Right atrium auricular region (tissue), 2 donors: ENCODE results near the gene CSGALNACT2. TPM values are rescaled to one million over a fixed set of nuclear protein-coding genes. Genes with fewer than 3 reads are reported as not detected.

Experiments used
- DNase-seq: peaks from one replicate; pipeline ENCODE4 v3.0.0-alpha.2; 2019; ENCODE audit warnings: low spot score
- H3K27ac ChIP-seq, 2 donors: fragments of 200-600 bp; sonication (generic); 1 replicate in 1 of 2; 2 replicates in 1 of 2; pipeline ENCODE4 v1.5.1; 2016 to 2019
- H3K27me3 ChIP-seq, 2 donors: fragments of 200-600 bp; sonication (generic); one replicate each; pipeline versions ENCODE4 v1.5.1 to v1.6.0; 2017 to 2019
- H3K36me3 ChIP-seq: fragments of 200-600 bp; sonication (generic); one replicate; pipeline ENCODE4 v1.5.1; 2016
- H3K4me1 ChIP-seq, 2 donors: fragments of 200-600 bp; sonication (generic); one replicate each; pipeline versions ENCODE4 v1.5.1 to v1.6.0; 2017 to 2019
- H3K4me3 ChIP-seq, 2 donors: fragments of 200-600 bp; sonication (generic); 1 replicate in 1 of 2; 2 replicates in 1 of 2; pipeline ENCODE4 v1.5.1; 2017 to 2019; ENCODE audit warnings: mild to moderate bottlenecking in 1 of 2, moderate library complexity in 1 of 2
- H3K9me3 ChIP-seq, 2 donors: fragments of 200-600 bp; sonication (generic); one replicate each; pipeline ENCODE4 v1.5.1; 2019
- CTCF ChIP-seq, 2 donors: fragments of 200-600 bp; sonication (generic); IDR thresholded peaks; one replicate each; pipeline ENCODE4 v1.5.1; 2019; ENCODE audit warnings: antibody characterized with exemption in 2 of 2
- total RNA-seq, 2 donors: library from RNA; depleted of rRNA; stranded (reverse); fragments of >200 nt; gene quantifications; one replicate each; pipeline ENCODE4 v1.1.0, GENCODE V29; 2016

CSGALNACT2 gene
- total RNA-seq, 2 donors from 2014 or later = 10.0 to 14.9 TPM

GRCh38 chr10:43224321-43224720 lies 86.1 kb downstream of the CSGALNACT2 start:
- Histone ChIP-seq H3K4me3 (no peak overlapping the region), H3K27me3 (peaks cover 0 to 2% of the 10 kb centered on the region in 2 donors), H3K36me3 (no peaks in the 10 kb centered on the region), H3K9me3 (no peaks in the 10 kb centered on the region), H3K27ac (no peak overlapping the region), H3K4me1 (peaks cover 0 to 7% of the 10 kb centered on the region in 2 donors)
- DNase-seq = no peak
- no peak for TF ChIP-seq CTCF (IDR thresholded peaks at IDR 0.05)

- Histone ChIP-seq H3K4me3 (no peak overlapping the region), H3K27ac (no peak overlapping the region), H3K9me3 (no peaks in the 10 kb centered on the region), H3K36me3 (no peaks in the 10 kb centered on the region), H3K4me1 (peaks cover 0 to 10% of the 10 kb centered on the region in 2 donors), H3K27me3 (peaks cover 0 to 4% of the 10 kb centered on the region in 2 donors)
- no peak for TF ChIP-seq CTCF (IDR thresholded peaks at IDR 0.05)
- DNase-seq = peak; percentile 32
Observed at GRCh38 chr10:43225004-43225786, 87.0 kb downstream of the CSGALNACT2 start.

- TF ChIP-seq CTCF (IDR thresholded peaks at IDR 0.05) = no peak
- H3K4me3 ChIP-seq = no peak overlapping the region
- peak; percentile 42 for DNase-seq
- H3K36me3 ChIP-seq = no peaks in the 10 kb centered on the region
- H3K27ac ChIP-seq = no peak overlapping the region
- peaks cover 0 to 4% of the 10 kb centered on the region in 2 donors for H3K27me3 ChIP-seq
- peaks cover 0 to 10% of the 10 kb centered on the region in 2 donors for H3K4me1 ChIP-seq
- no peaks in the 10 kb centered on the region for H3K9me3 ChIP-seq
Observed at GRCh38 chr10:43225787-43226153, 87.5 kb downstream of the CSGALNACT2 start.

- Histone ChIP-seq H3K36me3 (no peaks in the 10 kb centered on the region), H3K4me1 (peaks cover 0 to 10% of the 10 kb centered on the region in 2 donors), H3K27ac (no peak overlapping the region), H3K9me3 (no peaks in the 10 kb centered on the region), H3K27me3 (peaks cover 0 to 4% of the 10 kb centered on the region in 2 donors), H3K4me3 (no peak overlapping the region)
- DNase-seq = peak; percentile 50
- TF ChIP-seq CTCF (IDR thresholded peaks at IDR 0.05) = no peak
Observed at GRCh38 chr10:43226441-43226840, 88.2 kb downstream of the CSGALNACT2 start.

- no peak for DNase-seq
- no peak overlapping the region for H3K27ac ChIP-seq
- no peaks in the 10 kb centered on the region for H3K9me3 ChIP-seq
- H3K4me1 ChIP-seq = peaks cover 0 to 10% of the 10 kb centered on the region in 2 donors
- H3K4me3 ChIP-seq = no peak overlapping the region
- H3K27me3 ChIP-seq = peaks cover 0 to 4% of the 10 kb centered on the region in 2 donors
- no peaks in the 10 kb centered on the region for H3K36me3 ChIP-seq
- no peak for TF ChIP-seq CTCF (IDR thresholded peaks at IDR 0.05)
Observed at GRCh38 chr10:43226851-43227845, 88.9 kb downstream of the CSGALNACT2 start.
